ENCODE results near the gene AFF3.
"Not testable (repeated sequence)": the region's sequence is repeated elsewhere in the genome, so short reads cannot be mapped to it uniquely, and the experiment has no call there.

Gene AFF3

GRCh38 chr2:99960291-99960690, 182.1 kb downstream of the AFF3 start:
- no peak for DNase-seq

GRCh38 chr2:99959261-99960014, 183.0 kb downstream of the AFF3 start:
- no peak for DNase-seq

- DNase-seq: no peak
Observed at GRCh38 chr2:99957332-99958133, 184.9 kb downstream of the AFF3 start.

DNA sequence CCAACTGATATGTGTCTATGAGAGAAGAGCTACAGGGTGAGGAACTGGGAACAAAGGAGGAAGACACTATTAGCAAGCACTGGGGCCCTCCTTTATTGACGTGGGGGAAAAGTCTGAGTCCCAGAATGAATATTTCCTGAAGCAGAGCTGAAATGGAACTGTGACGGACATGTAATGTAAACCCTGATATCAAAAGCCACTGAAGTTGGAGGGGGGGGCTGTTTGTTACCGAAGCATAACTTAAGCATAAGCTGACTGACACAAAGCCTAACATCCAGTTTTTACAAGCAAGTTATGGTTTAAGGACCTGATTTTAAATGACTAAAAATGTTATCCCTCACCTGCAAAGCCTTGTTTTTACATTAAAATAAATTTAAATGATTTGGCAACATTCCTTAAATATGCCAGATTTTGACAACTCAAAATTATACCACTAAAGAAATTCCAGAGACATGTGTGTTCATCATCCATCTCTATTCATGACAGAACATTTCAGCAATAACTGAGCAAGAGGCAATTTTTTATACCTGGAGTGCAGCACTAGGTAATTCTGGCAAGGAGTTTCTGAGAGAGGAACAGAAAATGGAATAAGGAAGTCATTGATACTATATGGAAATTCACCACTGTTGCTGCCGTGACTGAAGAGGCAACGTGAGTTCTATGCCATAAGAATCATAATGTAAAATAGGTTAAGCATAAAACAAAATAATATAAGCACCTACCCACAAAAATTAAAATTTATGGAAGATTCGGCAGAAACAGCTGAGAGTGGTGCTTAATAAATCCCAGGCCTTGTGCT, 186.0 kb downstream of the AFF3 start:
- DNase-seq: no peak

DNA sequence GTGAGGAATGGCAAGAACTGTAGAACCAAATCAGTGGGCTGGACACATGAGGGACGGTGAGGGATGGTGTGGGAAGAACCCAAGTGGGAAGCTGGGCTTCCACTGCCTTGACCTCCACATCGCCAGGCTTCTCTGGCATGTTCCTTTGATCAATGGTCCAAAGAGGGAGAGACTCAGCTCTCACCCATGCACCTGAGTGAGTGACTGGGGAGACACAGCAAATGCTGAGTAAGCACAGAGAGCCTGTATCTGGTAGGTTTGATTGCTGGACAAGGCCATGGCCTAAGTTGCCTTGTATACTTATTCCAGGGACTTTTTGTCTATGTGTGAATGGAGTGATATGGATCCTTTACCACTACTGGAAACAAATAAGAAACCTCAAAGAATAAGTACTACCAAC, 188.6 kb downstream of the AFF3 start:
- no peak for DNase-seq

- no peak for DNase-seq
Observed at GRCh38 chr2:99949963-99950362, 192.4 kb downstream of the AFF3 start.

DNA sequence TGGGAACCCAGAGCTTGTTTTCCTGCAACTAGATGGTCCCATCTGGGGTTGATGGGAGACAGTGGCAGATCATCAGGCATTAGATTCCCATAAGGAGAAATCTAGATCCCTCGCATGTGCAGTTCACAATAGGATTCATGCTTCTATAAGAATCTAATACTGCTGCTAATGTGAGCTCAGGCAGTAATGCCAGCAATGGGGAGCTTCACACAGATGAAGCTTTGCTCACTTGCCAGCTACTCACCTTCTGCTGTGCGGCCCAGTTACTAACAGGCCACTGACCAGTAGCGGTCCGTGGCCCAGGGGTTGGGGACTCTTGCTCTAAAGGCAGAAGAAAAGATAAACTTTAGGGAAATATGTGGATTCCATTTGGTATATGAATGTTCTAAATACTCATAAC, 192.9 kb downstream of the AFF3 start:
- no peak for DNase-seq

GRCh38 chr2:99948010-99948409, 194.4 kb downstream of the AFF3 start:
- no peak for DNase-seq

- not testable (repeated sequence) for DNase-seq
Observed at GRCh38 chr2:99947366-99947765, 195.0 kb downstream of the AFF3 start.

GRCh38 chr2:99944019-99944418, 198.4 kb downstream of the AFF3 start:
- no peak for DNase-seq

GRCh38 chr2:99942561-99943347, 199.6 kb downstream of the AFF3 start:
- DNase-seq: no peak

DNA sequence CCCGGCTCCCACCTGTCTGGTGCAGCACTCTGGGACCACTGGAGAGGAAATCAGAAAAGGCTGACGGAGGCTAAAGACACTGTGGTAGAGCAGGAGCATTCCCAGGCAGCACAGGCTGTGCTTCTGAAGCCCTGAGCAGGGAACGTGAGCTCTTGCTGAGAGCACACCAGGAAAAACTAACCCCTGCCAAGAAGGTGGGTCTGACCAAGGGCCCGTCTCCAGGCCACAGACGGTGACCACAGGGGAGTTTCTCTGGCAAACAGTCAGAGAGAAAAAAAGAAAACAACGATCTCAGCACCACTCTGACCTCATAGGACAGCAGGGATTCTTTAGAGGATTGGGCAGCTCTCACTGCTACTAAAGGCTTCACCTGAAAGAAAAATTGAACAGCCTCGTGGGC, 201.4 kb downstream of the AFF3 start:
- no peak for DNase-seq

DNA sequence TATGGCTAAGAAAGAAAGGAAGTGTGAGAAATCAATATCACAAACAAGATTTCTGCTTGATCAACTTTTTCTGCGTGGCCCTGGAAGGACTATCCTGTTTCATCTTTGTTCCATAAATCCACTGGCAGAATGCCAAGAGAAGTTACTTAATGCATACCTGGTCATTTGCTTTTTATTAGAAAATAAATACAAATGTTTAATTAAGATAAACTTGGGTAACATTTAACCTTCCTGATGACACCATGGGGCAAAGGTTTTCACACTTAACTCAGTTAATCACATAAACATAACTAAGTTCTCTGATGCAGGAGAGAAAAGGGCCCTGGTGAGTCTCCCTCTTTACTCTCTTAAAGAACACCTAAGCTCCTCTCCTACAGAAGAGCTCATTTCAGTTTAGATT, 203.3 kb downstream of the AFF3 start:
- DNase-seq: no peak

GRCh38 chr2:99938250-99938649, 204.1 kb downstream of the AFF3 start:
- no peak for DNase-seq

- DNase-seq: no peak
Observed at GRCh38 chr2:99936065-99936464, 206.3 kb downstream of the AFF3 start.

- DNase-seq: no peak
Observed at GRCh38 chr2:99935662-99936061, 206.7 kb downstream of the AFF3 start.

- no peak for DNase-seq
Observed at GRCh38 chr2:99933894-99934650, 208.3 kb downstream of the AFF3 start.

- not testable (repeated sequence) for DNase-seq
Observed at GRCh38 chr2:99933491-99933890, 208.9 kb downstream of the AFF3 start.

- DNase-seq: no peak
Observed at GRCh38 chr2:99928470-99929053, 213.8 kb downstream of the AFF3 start.

DNA sequence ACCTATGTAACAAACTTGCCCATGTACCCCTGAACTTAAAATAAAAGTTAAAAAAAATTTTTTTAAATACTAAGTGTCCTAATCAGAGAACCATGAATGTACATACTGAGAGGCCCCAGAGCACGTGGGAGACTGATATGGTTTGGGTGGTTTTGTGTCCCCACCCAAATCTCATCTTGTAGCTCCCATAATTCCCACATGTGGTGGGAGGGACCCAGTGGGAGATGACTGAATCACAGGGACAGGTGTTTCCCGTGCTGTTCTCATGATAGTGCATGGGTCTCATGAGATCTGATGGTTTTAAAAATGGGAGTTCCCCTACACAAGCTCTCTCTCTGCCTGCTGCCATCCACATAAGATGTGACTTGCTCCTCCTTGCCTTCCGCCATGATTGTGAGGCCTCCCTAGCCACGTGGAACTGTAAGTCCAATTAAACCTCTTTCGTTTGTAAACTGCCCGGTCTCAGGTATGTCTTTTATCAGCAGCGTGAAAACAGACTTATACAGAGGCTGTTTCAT, 214.6 kb downstream of the AFF3 start:
- not testable (repeated sequence) for DNase-seq

DNA sequence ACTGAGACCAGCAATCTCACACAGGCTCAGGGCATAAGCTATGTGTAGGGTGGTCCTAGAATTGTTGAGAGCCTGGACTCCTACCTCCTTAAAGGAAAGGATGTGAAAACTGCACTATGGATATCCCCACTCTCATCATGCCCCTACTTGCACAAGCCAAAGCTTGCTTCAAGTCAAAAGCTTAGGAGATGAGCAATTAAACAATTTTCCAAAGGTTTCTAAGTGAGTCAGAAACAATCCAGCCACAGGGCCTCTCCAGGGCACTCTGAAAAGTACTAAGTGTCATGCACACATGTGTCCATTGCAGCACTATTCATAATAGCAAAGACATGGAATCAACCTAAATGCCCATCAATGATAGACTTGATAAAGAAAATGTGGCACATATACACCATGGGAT, 215.4 kb downstream of the AFF3 start:
- no peak for DNase-seq
